ENCODE data around the gene ITSN2.
"Not testable (repeated sequence)": the region's sequence is repeated elsewhere in the genome, so short reads cannot be mapped to it uniquely, and the experiment has no call there.

The ITSN2 gene

DNA sequence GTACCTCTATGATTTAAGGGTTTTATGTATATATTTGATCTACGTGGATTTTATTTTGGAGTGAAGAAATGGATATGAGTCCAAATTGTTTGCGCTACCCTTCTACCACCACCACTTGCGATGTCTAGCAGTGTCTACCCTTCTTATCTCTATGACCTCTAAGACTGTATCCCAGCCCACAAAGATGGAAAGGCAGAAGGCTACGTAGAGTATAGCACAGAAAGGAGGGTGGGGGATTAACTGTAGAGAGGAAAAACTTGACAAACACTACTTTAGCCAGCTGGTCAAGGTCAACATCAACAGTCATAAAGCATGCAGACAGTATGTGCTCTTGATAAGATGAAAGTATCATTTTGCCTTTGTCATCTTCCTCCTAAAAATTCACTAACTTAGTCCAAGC is 14.4 kb downstream of the ITSN2 start:
- Histone ChIP-seq H3K9ac (ENCODE audit: low read depth, low read length) (no peak overlapping the region), H3K27me3 (ENCODE audit: control insufficient read depth, insufficient read depth, low read length) (no peaks in the 10 kb centered on the region), H3K4me2 (ENCODE audit: low read length) (no peak overlapping the region), H3K4me3 (ENCODE audit: low read length) (no peak overlapping the region), H3K4me1 (ENCODE audit: control insufficient read depth, insufficient read depth, low read length) (peaks cover 3% of the 10 kb centered on the region), H3K9me3 (replicated peaks; ENCODE audit: low read length) (no peaks in the 10 kb centered on the region), H3K36me3 (ENCODE audit: insufficient read depth, low read length) (no peaks in the 10 kb centered on the region)

- Histone ChIP-seq H3K4me2 (ENCODE audit: low read length) (no peak overlapping the region), H3K27me3 (ENCODE audit: control insufficient read depth, insufficient read depth, low read length) (no peaks in the 10 kb centered on the region), H3K4me3 (ENCODE audit: low read length) (no peak overlapping the region), H3K9ac (ENCODE audit: low read depth, low read length) (no peak overlapping the region), H3K9me3 (replicated peaks; ENCODE audit: low read length) (no peaks in the 10 kb centered on the region), H3K4me1 (ENCODE audit: control insufficient read depth, insufficient read depth, low read length) (peaks cover 9% of the 10 kb centered on the region), H3K36me3 (ENCODE audit: insufficient read depth, low read length) (no peaks in the 10 kb centered on the region)
Measured at GRCh38 chr2:24343225-24343882, 17.0 kb downstream of the ITSN2 start.

DNA sequence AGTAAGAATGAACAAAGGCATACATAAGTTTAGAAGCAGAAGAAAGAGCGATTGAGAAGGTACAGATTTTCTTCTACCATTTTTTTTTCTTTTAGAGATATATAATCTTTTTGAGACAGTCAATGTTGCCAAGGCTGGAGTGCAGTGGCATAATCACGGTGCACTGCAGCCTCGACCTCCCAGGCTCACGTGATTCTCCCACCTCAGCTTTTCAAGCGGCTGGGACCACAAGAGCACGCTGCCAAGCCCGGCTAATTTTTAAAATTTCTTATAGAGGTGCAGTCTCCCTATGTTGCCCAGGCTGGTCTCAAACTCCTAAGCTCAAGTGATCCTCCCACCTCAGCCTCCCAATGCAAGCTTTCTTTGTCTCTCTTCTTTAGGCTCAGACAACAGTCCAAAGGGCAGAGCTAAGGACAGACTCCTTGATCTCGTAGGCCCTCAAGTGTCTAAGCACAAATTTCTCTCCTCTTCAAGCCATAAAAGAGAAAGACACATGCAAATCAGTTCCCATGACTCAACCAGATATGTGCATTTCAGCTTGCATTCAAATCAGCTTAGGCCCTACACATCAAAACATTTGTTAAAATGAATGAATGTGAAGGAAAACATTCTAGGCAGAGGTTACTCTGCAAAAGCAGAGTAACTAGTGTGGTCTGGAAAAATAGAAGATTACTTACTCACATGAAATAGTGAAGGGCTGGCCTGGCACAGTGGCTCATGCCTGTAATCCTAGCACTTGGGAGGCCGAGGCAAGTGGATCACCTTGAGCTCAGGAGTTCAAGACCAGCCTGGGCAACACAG is 18.0 kb downstream of the ITSN2 start:
- Histone ChIP-seq H3K9me3 (replicated peaks; ENCODE audit: low read length) (no peaks in the 10 kb centered on the region), H3K4me2 (ENCODE audit: low read length) (no peak overlapping the region), H3K27me3 (ENCODE audit: control insufficient read depth, insufficient read depth, low read length) (no peaks in the 10 kb centered on the region), H3K36me3 (ENCODE audit: insufficient read depth, low read length) (no peaks in the 10 kb centered on the region), H3K4me1 (ENCODE audit: control insufficient read depth, insufficient read depth, low read length) (peaks cover 9% of the 10 kb centered on the region), H3K9ac (ENCODE audit: low read depth, low read length) (no peak overlapping the region), H3K4me3 (ENCODE audit: low read length) (no peak overlapping the region)

- no peaks in the 10 kb centered on the region for H3K27me3 ChIP-seq (ENCODE audit: control insufficient read depth, insufficient read depth, low read length)
- H3K9me3 ChIP-seq (replicated peaks; ENCODE audit: low read length), result no peaks in the 10 kb centered on the region
- no peak overlapping the region for H3K4me3 ChIP-seq (ENCODE audit: low read length)
- H3K4me1 ChIP-seq (ENCODE audit: control insufficient read depth, insufficient read depth, low read length), result peaks cover 9% of the 10 kb centered on the region
- H3K36me3 ChIP-seq (ENCODE audit: insufficient read depth, low read length), result no peaks in the 10 kb centered on the region
- H3K4me2 ChIP-seq (ENCODE audit: low read length), result no peak overlapping the region
- no peak overlapping the region for H3K9ac ChIP-seq (ENCODE audit: low read depth, low read length)
Measured at GRCh38 chr2:24339856-24340262, 20.5 kb downstream of the ITSN2 start.

DNA sequence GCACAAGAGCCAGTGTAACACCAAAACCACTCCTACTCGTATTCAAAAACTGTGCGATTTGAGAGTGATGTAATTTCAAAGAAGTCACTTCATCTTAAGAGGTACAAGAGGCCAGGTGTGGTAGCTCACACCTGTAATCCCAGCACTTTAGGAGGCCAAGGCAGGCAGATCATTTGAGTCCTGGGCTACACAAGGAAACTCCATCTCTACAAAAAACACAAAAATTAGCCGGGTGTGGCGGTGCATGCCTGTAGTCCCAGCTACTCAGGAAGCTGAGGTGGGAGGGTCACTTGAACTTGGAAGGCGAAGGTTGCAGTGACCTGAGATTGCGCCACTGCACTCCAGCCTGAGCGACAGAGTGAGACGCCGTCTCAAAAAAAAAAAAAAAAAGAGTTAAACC is 21.2 kb downstream of the ITSN2 start:
- not testable (repeated sequence) for H3K4me2 ChIP-seq (ENCODE audit: low read length); H3K9me3 ChIP-seq (replicated peaks; ENCODE audit: low read length); H3K9ac ChIP-seq (ENCODE audit: low read depth, low read length); H3K27me3 ChIP-seq (ENCODE audit: control insufficient read depth, insufficient read depth, low read length); H3K4me3 ChIP-seq (ENCODE audit: low read length); H3K36me3 ChIP-seq (ENCODE audit: insufficient read depth, low read length)
- peaks cover 13% of the 10 kb centered on the region for H3K4me1 ChIP-seq (ENCODE audit: control insufficient read depth, insufficient read depth, low read length)

GRCh38 chr2:24337890-24338289 is 22.4 kb downstream of the ITSN2 start:
- no peak overlapping the region for H3K4me2 ChIP-seq (ENCODE audit: low read length)
- no peak overlapping the region for H3K4me3 ChIP-seq (ENCODE audit: low read length)
- no peaks in the 10 kb centered on the region for H3K36me3 ChIP-seq (ENCODE audit: insufficient read depth, low read length)
- H3K27me3 ChIP-seq (ENCODE audit: control insufficient read depth, insufficient read depth, low read length), result no peaks in the 10 kb centered on the region
- no peak overlapping the region for H3K9ac ChIP-seq (ENCODE audit: low read depth, low read length)
- H3K9me3 ChIP-seq (replicated peaks; ENCODE audit: low read length), result no peaks in the 10 kb centered on the region
- peaks cover 18% of the 10 kb centered on the region for H3K4me1 ChIP-seq (ENCODE audit: control insufficient read depth, insufficient read depth, low read length)

DNA sequence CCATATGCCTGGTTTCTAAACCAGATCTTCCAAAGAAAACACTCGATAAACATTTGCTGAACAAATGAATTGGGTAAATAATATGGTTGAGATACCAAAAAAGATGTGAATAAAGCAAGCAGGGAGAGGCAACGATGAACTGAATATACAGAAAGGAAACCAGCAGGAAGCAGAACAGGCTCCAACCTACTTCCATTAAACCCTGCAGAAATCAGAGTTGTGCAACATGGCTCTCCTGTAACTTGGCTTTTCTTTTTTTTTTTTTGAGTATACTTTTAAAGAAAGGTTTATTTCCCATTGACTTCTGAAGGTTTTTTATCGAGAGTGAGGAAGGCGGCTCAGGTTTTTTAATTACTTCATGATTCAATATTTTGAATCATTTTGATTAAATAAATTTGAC is 23.5 kb downstream of the ITSN2 start:
- H3K4me3 ChIP-seq (ENCODE audit: low read length), result no peak overlapping the region
- no peaks in the 10 kb centered on the region for H3K27me3 ChIP-seq (ENCODE audit: control insufficient read depth, insufficient read depth, low read length)
- H3K36me3 ChIP-seq (ENCODE audit: insufficient read depth, low read length), result no peaks in the 10 kb centered on the region
- no peak overlapping the region for H3K9ac ChIP-seq (ENCODE audit: low read depth, low read length)
- H3K4me2 ChIP-seq (ENCODE audit: low read length), result no peak overlapping the region
- no peaks in the 10 kb centered on the region for H3K9me3 ChIP-seq (replicated peaks; ENCODE audit: low read length)
- H3K4me1 ChIP-seq (ENCODE audit: control insufficient read depth, insufficient read depth, low read length), result peaks cover 15% of the 10 kb centered on the region

DNA sequence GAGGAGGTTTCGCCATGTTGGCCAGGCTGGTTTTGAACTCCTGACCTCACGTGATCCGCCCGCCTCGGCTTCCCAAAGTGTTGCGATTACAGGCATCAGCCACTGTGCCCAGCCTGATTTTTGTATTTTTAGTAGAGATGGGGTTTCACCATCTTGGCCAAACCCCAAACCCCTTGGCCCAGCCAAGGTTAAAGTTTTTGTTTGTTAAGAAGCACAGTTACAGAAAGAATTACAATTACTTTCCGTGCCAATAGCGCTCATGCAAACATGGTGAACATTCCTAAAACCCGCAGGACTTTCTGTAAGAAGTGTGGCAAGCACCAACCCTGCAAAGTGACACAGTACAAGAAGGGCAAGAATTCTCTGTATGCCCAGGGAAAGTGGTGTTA is 26.1 kb downstream of the ITSN2 start:
- no peaks in the 10 kb centered on the region for H3K36me3 ChIP-seq (ENCODE audit: insufficient read depth, low read length)
- H3K9ac ChIP-seq (ENCODE audit: low read depth, low read length), result no peak overlapping the region
- peak overlapping the region; percentile 24 for H3K4me2 ChIP-seq (ENCODE audit: low read length)
- no peaks in the 10 kb centered on the region for H3K9me3 ChIP-seq (replicated peaks; ENCODE audit: low read length)
- peaks cover 9% of the 10 kb centered on the region for H3K4me1 ChIP-seq (ENCODE audit: control insufficient read depth, insufficient read depth, low read length)
- no peaks in the 10 kb centered on the region for H3K27me3 ChIP-seq (ENCODE audit: control insufficient read depth, insufficient read depth, low read length)
- no peak overlapping the region for H3K4me3 ChIP-seq (ENCODE audit: low read length)

DNA sequence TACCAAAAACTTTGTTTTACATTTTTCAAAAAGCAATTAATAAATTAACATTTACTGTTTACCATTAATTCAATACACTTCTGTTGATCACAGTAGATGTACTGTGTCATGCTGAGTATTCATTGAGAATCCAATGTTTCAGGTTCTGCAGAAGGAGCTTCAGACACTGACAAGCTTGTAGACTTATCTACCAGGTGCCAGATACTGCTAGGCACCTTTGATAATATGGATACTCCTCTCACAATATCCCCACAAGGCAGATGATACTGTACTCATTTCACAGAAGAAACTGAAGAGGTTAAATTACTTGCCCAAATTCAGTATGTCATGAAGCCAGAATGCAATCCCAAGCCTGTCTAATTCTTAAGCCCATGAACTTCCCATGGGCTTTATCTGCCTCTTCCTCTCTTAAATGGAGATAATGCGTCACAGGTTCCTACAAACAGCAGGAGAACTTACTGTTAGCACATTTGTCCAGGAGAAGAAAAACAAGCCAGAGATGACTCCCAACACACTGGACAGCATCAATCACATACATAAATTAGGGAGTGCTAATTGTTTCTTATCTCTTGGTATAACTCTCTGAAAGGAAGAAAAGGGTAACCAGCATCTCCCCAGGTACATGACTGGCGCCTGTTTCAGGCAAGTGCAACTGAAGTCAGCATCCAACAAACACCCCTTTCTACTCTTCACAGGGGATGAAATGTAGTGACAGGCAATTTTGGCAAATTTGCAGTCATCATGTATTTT is 27.4 kb downstream of the ITSN2 start:
- H3K27me3 ChIP-seq (ENCODE audit: control insufficient read depth, insufficient read depth, low read length), result no peaks in the 10 kb centered on the region
- no peaks in the 10 kb centered on the region for H3K36me3 ChIP-seq (ENCODE audit: insufficient read depth, low read length)
- peaks cover 9% of the 10 kb centered on the region for H3K4me1 ChIP-seq (ENCODE audit: control insufficient read depth, insufficient read depth, low read length)
- no peak overlapping the region for H3K4me3 ChIP-seq (ENCODE audit: low read length)
- no peak overlapping the region for H3K4me2 ChIP-seq (ENCODE audit: low read length)
- H3K9ac ChIP-seq (ENCODE audit: low read depth, low read length), result no peak overlapping the region
- H3K9me3 ChIP-seq (replicated peaks; ENCODE audit: low read length), result no peaks in the 10 kb centered on the region

DNA sequence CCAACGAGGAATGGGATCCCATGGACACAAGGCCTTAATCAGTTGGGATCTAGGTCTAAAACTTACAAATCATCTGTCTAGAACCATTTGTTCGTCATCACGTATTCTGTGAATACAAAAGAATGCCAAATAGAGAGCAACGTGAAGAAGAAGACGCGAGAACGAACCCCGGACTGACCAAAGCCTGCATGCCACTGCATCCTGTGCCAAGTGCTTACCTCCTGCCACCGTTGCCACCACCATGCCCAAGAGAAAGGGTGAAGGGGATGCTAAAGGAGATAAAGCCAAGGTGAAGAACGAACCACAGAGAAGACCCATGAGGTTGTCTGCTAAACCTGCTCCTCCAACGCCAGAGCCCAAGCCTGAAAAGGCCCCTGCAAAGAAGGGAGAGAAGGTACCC is 30.2 kb downstream of the ITSN2 start:
- H3K9me3 ChIP-seq (replicated peaks; ENCODE audit: low read length), result no peaks in the 10 kb centered on the region
- H3K27me3 ChIP-seq (ENCODE audit: control insufficient read depth, insufficient read depth, low read length), result no peaks in the 10 kb centered on the region
- no peaks in the 10 kb centered on the region for H3K36me3 ChIP-seq (ENCODE audit: insufficient read depth, low read length)
- no peak overlapping the region for H3K9ac ChIP-seq (ENCODE audit: low read depth, low read length)
- peaks cover 9% of the 10 kb centered on the region for H3K4me1 ChIP-seq (ENCODE audit: control insufficient read depth, insufficient read depth, low read length)
- no peak overlapping the region for H3K4me2 ChIP-seq (ENCODE audit: low read length)
- no peak overlapping the region for H3K4me3 ChIP-seq (ENCODE audit: low read length)

GRCh38 chr2:24329700-24330099 is 30.6 kb downstream of the ITSN2 start:
- no peak overlapping the region for H3K4me3 ChIP-seq (ENCODE audit: low read length)
- H3K27me3 ChIP-seq (ENCODE audit: control insufficient read depth, insufficient read depth, low read length), result no peaks in the 10 kb centered on the region
- no peak overlapping the region for H3K9ac ChIP-seq (ENCODE audit: low read depth, low read length)
- H3K36me3 ChIP-seq (ENCODE audit: insufficient read depth, low read length), result no peaks in the 10 kb centered on the region
- peaks cover 9% of the 10 kb centered on the region for H3K4me1 ChIP-seq (ENCODE audit: control insufficient read depth, insufficient read depth, low read length)
- no peak overlapping the region for H3K4me2 ChIP-seq (ENCODE audit: low read length)
- H3K9me3 ChIP-seq (replicated peaks; ENCODE audit: low read length), result no peaks in the 10 kb centered on the region

Measured in skeletal muscle satellite cell (primary cell).